HG02852 (cell line): ENCODE data around the gene PAWR.
A peak's percentile ranks its signal among the peaks of the same experiment; 100 is the strongest.
"Not testable (repeated sequence)": the region's sequence is repeated elsewhere in the genome, so short reads cannot be mapped to it uniquely, and the experiment has no call there.

Source experiments
- ATAC-seq: cut with Tn5 transposase; IDR thresholded peaks from one replicate; pipeline ENCODE4 v1.9.1; 2021; ENCODE audit warnings: mild to moderate bottlenecking, moderate library complexity; ENCODE audit not compliant: unreplicated experiment

The PAWR gene

DNA sequence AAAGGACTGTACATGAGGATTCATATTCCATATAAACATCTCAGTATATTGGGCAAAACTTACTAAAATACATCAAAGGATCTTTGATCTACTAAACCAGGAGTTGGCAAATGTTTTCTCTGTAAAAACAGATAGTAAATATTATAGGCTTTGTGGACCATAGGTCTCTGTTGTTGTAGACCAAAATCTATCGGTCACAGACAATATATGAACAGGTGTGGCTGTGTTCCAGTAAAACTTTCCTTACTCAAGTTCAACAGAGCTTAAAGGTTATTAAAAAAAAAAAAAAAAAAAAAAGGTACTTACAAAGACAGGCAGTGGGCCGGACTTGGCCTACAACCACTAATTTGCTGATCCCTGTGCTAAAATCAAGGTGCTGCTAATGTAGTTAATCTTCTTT is 40.3 kb downstream of the PAWR start:
- ATAC-seq = no peak

DNA sequence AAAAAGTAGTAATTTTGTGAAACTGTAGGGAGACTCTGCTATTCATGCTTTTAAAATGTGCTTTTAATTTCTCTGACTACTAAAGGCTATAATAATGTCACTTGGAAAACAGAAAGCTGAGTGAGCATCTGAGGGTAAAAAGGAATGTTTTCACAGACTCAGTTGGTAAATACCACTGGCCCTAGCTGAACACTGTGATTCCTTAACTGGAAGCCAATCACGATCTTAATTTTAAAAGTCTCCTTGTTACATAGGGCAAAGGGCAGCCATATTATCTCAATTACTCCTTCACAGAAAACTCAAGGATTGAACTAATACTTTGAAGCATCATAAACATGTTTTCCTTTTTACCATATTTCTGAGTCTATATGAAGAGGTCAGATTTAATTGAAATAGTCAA is 41.9 kb downstream of the PAWR start:
- ATAC-seq = no peak

DNA sequence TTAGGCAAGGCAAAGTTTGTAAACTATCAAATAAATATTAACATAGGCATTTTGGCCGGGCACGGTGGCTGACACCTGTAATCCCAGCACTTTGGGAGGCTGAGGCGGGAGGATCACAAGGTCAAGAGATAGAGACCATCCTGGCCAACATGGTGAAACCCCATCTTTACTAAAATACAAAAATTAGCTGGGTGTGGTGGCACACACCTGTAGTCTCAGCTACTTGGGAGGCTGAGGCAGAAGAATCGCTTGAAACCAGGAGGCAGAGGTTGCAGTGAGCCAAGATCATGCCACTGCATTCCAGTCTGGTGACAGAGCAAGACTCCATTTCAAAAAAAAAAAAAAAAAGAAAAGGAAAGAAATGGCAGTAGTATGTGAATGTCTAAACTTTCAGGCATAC is 43.9 kb downstream of the PAWR start:
- ATAC-seq = not testable (repeated sequence)

DNA sequence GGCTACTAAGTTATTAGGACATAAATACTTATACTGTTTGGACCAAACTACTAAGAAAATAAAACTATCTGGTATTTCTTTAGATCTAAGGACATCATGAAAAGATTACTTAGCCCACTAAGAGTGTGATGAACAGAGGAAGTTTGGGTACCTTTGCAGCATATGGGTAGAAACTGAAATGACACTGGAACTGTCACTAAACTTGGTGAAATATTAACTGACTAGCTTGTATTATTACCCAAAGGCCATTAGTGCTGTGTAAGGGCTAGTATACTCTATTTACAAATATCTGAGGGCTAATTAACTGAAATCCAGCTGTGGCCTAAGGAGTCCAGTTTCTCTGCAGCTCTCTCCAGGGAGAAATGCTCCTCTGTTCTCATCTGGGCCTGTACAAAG is 45.5 kb downstream of the PAWR start:
- ATAC-seq = peak; percentile 75

DNA sequence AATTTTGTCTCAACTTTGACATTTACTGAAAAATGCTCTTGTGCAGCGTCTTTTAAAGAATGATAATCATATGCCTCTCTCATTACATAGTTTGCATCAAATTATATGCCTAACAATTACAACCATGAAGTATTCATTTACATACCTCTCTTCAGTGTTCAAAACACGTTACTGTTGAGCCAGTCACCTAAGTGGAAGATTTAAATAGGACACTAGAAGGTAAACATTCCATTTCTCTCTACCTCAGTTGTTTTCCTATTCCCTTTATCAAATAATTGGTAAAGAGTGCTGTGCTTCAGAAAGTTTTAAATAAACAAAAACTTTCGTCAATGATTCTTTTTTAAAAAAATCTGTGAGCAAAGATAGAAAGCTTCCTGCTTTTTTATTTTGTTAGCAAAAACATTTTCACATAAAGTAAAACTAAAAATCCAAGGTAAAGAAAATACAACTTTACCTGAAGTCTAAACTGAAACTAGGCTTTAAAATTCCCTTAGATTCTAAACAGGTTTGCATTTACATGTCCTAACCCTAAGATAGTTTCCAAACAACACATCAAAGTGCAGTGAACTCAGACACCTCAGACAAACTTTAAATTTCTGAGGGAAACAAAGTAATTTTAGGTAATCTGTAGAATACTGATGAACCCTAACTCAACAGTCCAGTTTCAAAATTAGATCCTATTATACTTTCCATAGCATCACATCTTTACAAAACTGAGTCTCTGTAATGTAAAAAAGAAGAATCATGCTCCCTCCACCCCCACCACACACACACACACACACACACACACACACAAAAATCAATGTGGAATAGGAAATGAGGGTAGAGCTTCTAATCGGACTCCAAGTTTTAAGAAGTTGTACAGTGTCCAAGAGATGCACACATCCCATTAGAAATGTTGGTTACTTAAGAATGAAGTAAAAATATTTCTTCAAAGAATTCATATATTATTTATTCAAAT is 46.2 kb downstream of the PAWR start:
- peak; percentile 11 for ATAC-seq

DNA sequence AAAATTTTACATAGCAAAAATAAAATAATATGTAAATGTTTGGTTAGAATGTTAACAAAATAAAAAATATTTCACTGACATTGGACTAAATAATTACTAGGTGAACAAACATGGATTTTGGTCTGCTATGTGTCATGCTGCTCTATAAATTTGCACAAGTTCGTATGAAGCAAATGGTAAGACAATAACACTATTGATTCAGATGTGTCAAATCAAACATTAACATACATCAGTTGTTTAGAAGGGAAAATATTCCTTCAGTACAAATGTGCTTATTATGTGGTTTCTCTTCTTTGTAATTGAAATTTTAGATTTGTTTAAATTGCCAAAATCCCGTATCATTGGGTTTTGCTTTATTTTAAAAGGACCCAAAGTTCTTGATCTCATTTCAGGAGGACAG is 46.9 kb downstream of the PAWR start:
- no peak for ATAC-seq

DNA sequence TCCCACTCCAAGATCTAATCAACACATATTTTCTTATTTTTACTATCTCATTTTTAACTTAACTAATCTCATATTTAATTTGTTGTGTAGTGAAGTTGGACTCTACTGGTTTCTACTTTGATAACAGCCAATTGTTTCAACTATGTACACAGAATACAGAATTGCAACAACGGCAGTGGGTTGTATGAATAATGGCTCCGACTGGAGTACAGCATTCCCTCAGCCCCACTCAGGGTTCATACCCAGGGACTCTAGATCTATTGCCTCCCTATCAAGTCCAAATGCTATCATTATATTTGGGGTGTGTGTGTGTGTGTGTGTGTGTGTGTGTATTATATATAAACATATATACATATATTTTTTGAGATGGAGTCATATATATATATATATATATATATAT is 52.3 kb downstream of the PAWR start:
- ATAC-seq = no peak

DNA sequence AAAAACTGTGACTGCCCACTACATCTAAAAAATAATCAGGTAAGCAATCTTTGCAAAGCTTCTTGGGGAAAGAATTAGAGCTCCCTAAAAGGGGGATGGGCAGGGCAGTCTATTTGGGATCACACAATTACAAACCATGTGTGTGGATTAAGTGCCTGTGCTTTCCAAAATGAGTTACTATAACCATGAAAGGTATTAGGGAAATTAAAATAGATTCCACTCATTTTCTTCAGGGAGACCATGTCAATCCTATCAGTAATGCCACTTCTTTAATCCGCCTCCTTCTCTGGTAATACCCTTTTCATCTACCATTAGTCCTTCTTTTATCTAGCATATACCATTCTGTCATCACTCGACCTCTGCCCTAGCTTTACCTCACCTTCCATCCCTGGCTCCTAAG is 53.7 kb downstream of the PAWR start:
- no peak for ATAC-seq

DNA sequence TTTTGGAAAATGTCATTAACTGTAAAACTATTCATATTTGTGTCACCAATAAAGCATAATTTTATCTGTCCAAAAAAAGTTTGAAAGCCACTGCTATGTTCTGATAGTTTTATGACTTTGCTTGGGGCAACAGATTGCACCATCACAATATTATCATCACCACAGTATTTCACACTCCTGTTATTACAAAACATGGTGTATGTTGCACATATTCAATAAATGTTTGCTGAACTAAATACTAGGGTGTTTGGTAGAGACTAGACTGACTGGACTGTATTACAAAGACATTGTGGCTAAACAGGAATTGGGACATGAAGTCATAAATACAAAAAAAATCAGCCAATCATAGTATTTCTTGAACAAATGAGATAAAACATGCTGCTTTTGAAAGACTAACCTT is 55.1 kb downstream of the PAWR start:
- no peak for ATAC-seq

DNA sequence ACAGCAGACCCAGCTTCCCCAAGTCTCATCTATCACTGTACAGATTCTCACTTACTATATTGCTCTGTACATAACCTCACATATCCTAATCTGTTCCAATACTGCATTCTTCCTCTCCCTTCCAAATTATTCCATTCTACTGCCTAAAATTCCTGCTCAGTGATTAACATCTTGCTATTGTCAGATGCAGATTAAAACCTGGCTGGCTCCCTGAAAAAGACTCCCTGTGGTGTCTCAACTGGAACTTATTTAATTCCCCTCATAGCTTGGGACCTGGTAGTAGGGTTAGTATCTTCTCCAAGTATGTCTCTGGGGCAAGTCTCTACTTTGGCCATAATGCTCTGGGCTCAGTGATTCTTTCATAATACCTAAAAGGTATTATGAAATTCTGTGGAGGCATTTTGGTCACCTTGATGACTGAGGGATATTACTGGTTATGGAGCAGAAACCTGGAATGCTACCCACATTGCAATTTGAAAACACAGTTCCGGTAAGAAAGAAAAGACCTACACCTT is 55.8 kb downstream of the PAWR start:
- no peak for ATAC-seq

DNA sequence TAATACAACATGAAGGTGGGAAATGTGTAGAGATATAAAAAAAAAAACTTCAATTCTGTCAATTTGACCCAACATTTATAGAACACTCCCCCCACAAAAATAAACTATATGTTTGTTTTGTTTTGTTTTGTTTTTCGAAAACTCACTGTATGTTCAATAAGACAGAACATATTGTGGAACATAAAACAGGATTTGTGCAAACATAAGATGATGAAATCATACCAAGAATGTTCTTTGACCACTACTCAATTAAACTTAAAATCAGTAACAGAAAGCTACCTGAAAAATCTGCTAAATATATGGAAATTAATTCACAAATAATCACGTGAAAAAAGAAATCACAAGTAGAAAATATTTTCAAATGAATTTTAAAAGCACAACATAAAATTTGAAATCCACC is 61.2 kb downstream of the PAWR start:
- no peak for ATAC-seq

DNA sequence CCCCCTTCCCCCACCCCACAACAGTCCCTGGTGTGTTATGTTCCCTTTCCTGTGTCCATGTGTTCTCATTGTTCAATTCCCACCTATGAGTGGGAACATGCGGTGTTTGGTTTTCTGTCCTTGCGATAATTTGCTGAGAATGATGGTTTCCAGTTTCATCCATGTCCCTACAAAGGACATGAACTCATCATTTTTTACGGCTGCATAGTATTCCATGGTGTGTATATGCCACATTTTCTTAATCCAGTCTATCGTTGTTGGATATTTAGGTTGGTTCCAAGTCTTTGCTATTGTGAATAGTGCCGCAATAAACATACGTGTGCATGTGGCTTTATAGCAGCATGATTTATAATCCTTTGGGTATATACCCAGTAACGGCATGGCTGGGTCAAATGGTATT is 64.0 kb downstream of the PAWR start:
- ATAC-seq = not testable (repeated sequence)

DNA sequence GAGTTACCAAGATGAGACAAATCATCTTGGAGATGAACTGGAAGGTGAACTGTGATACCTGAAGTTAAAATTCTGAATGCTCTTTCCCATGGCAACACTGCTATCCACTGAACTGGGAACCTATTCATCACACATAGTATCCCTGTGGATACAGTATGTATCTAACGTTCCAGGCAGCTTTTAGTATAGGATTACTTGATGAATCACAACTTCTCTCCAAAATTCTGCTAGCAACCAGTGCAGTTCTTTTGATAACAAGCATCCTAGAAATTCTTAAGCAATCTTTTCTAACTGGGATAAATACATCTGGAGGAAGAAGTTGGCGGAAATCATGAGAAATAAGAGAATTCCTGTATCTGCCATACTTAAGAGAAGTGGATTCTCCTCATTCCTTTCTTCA is 66.4 kb downstream of the PAWR start:
- ATAC-seq = no peak

DNA sequence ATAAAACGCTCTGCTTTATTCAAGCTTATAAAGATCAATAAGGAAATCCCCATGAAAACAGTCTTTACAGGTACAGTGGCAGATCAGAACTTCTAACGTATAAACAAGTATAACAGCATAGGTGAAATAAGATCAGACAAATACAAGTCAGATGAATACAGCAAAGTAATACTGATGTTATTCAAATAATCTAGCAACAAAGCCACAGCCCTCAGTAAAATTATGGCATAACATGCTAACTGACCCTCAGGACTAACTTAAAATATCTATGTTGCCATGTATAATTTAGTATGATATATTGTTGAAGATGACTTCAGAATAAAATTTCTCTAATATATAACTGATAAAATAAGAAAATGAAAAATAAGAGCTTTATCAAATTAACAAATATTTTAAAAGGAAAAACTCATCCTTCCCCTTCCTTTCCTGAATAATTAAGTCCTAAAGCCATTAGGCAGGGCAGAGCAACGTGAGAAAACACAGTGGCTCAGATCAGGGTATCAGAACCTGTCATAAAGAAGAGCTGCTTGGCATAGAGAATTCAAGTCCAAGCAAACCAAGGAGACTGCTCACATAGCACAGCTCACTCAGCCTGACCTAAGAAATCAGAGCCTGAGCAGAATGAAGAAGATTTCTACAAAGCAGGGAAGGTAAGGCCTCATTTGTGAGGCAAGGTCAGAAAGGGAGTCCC is 70.7 kb downstream of the PAWR start:
- ATAC-seq = no peak

DNA sequence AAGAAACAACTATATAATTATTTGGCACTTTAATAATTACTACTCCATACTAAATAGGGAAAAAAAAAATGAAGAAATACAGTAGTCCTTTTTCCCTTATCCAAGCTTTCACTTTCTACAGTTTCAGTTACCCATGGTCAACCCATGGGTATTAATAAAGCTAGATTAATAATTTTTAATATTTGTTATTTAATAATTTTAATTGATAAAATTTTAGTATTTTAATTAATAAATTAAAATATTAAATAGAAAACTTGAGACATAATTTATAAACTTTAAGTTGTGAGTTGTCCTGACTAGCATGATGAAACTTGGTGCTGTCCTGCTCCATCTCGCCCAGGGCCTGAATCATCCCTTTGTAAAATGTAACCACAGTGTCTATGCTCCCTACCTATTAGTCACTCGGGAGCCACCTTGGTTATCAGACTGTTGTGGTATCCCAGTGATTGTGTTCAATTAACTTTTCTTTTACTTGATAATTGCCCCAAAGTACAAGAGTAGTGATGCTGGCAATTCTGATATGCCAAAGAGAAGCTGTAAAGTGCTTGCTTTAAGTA is 71.8 kb downstream of the PAWR start:
- ATAC-seq = no peak

DNA sequence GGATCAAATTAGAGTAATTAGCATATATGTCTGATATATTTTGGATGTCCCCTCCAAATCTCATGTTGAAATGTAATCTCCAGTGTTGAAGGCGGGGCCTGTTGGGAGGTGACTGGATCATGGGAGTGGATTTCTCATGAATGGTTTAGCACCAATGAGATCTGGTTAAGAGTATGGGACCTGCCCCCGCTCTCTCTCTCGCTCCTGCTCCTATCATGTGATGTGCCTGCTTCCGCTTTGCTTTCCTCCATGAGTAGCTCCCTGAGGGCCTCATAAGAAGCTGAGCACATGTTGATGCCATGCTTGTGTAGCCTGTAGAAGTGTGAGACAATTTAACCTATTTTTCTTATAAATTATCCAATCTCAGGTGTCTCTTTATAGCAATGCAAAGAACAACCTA is 73.1 kb downstream of the PAWR start:
- ATAC-seq = no peak

DNA sequence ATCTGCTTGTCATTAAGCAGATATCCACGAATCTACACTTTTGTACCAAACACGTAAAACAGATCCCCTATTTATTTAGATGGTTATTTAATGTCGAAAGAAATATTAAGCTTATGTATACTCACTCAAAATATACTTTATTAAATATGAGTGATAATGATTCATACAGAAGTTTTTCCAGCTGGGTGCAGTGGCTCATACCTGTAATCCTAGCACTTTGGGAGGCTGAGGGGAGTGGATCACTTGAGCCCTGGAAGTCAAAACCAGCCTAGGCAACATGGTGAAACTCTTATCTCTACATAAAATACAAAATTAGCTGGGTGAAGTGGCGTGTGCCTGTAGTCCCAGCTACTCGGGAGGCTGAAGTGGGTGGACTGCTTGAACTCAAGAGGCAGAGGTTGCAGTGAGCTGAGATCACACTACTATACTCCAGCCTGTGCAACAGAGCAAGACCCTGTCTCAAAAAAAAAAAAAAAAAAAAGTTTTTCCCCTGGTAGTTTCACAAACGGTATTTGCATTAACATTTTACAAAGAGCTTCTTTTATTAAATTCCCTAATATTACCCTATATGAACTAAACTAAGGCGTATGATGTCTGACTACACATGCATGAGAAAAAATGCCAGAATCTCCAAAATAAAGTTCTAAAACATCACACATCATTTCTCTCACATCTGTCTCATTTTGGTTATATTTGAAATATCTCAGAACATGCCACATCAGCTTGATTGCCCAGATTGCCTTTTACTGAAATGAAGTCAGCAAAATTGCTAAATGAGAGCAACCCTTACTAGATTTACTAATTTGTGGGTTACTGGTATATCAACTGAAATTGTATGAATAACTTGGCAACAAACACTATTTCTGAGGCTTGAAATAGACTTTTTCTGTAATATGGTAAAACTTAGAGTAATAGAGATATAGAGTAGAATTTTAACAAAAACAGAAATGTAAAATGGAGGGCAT is 74.9 kb downstream of the PAWR start:
- peak; percentile 75 for ATAC-seq

DNA sequence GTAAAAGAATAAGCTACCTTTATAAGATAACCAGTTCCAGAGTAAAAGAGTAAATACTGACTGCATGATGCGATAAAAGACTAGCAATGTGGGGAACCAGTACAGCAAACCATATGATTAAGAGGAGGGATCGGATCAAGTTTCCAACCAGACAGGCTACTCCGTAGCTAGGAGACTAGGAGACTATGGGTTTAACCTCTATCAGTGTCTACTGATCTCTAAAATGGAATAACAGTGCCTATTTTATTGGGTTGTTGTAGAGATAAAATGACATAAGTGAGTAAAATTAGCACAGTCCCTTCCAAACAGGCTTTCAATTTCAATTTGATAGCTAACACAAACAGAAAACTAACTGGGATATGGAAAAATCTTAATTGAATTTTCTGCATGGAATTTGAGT is 76.0 kb downstream of the PAWR start:
- no peak for ATAC-seq

DNA sequence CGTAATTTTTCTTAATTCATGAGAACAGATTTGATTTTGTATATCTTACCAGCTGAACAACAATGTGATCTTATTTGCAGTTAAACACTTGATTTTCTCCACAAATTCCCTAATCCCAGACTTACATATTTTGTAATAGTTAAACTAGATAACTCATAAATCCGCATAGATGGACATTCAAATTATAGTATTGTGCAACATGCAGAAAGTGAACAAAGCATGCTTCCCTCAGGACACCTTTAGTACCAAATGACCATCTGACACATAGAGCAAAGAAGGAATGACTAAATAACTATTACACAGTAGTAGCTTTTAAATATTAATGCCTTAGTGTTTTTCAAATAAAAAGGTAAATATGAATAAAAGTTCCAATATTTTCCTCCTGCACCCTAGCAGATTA is 88.9 kb downstream of the PAWR start:
- no peak for ATAC-seq

DNA sequence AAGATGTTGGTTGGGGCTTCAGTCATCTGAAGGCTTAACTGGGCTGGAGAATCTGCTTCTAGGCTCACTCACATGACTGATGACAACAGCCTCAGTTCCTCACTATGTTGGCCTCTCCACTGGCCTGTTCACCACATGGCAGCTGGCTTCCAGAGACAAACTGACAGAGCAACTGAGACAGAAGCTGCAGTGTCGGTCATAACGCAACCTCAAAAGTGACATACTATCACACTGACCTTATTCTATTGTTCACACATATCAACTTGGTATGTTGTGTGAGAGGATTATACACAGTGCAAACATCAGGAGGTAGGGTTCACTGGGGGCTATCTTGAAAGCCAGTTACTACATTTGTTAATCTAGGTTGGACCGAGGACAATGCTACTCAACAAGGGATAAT is 92.9 kb downstream of the PAWR start:
- no peak for ATAC-seq
